NT2/D1 (cell line): ENCODE measurements around the gene PRRT2.

Experiments
- SUZ12 ChIP-seq: IDR thresholded peaks from 2 replicates; pipeline ENCODE4 v1.6.1; 2011; ENCODE audit not compliant: insufficient read length, insufficient read depth; ENCODE audit errors: extremely low read depth
- YY1 ChIP-seq: IDR thresholded peaks from 2 replicates; pipeline ENCODE4 v1.6.1; 2011; ENCODE audit not compliant: insufficient read length, insufficient read depth

GRCh38 chr16:29860218-29860617 is 48.2 kb downstream of the PRRT2 start:
- TF ChIP-seq SUZ12 (no peak), YY1 (no peak)
